HG02610 (cell line): Measurements from ENCODE around the gene SCARF2.
"Not testable (repeated sequence)": the region's sequence is repeated elsewhere in the genome, so short reads cannot be mapped to it uniquely, and the experiment has no call there.

ENCODE experiments used
- ATAC-seq: cut with Tn5 transposase; IDR thresholded peaks from one replicate; pipeline ENCODE4 v1.9.1; 2021; ENCODE audit warnings: mild to moderate bottlenecking, moderate library complexity; ENCODE audit not compliant: unreplicated experiment

Gene SCARF2

DNA sequence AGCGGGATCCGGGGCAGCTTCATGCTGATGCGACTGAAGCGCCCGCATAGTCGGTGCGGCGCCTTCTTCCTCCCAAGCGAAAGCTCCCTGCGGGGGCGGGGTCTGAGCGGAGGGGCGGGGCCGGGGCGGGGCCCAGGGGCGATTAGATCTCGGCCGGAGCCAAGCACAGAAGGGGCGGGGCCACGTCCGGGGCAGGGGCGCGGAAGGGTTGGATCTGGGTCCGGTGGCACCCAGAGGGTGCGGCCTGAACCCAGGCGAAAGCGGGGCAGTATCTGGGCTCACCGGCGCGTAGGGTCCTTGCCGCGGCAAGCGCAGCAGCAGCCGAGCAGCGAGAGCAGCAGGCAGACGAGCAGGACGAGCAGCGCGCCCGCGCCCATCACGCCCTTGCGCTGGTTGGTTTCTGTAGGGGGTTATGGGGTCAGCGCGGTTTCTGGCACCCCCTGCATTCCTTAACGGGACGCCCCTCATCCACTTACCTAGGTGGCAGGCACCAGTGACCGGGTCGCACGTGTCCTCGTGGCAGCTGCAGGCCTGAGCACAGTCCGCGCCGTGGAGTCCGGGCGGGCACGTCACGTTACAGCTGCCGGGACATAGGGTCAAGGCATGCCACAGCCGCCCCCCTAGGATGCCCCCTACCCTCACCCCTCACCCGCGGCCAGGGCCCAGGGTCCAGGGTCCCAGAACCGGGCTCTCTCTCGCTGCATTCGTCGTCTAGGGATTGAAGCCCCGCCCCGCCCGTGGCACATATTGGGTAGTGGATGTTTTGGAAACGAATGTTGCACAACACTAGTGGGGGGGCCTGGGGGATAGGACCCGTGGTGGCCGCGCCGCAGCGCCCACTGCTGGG, 8.1 kb downstream of the SCARF2 start:
- peak; percentile 56 for ATAC-seq

DNA sequence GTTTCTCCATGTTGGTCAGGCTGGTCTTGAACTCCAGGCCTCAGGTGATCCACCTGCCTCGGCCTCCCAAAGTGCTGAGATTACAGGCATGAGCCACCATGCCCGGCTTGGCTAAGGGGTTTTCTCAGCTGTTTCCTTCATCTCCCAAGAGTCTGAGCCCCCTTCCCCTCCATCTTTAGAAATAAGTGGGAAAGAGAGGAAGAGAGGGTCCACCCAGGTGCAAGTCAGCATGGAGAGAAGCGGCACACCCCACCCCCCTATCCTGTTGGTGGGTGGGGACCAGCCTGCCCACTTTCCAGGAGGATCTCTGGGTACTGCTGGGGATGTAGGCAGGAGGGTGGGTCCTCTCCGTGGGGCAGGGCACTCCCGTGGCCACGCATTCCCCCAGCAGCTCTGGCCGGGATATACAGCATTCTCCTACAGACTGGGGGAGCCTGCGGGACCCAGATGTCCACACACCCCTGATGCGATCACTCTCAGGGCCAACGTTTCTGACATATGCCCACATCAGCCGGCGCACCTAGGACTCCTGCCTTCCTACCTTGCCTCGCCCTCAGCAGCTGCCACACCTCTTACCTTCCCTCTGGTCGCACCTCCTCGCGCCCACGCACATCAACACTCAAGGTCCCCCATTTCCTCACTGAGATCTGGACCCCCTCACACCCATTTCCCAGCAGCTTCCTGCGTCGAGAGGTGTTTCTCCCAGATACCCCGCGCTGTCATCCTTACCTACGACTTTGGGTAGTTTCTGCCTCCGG, 8.9 kb downstream of the SCARF2 start:
- ATAC-seq: no peak

DNA sequence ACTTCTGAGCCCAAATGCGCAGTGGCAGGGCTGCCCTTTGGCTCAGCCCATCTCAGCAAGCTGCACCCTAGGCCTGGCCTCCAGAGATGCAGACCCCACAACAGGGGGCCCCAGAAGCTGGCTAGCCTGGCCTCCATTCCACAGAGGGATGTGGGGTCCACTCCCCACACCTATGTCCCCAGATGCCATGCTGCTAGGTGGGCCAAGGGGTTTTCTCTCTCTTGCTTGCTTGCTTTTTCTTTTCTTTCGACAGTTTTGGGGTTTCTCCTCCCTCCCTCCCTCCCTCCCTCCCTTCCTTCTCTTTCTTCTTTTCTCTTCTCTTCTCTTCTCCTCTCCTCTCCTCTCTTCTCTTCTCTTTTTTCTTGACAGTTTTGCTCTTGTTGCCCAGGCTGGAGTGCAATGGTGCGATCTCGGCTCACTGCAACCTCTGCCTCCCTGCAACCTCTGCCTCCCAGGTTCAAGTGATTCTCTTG, 9.6 kb downstream of the SCARF2 start:
- no peak for ATAC-seq

DNA sequence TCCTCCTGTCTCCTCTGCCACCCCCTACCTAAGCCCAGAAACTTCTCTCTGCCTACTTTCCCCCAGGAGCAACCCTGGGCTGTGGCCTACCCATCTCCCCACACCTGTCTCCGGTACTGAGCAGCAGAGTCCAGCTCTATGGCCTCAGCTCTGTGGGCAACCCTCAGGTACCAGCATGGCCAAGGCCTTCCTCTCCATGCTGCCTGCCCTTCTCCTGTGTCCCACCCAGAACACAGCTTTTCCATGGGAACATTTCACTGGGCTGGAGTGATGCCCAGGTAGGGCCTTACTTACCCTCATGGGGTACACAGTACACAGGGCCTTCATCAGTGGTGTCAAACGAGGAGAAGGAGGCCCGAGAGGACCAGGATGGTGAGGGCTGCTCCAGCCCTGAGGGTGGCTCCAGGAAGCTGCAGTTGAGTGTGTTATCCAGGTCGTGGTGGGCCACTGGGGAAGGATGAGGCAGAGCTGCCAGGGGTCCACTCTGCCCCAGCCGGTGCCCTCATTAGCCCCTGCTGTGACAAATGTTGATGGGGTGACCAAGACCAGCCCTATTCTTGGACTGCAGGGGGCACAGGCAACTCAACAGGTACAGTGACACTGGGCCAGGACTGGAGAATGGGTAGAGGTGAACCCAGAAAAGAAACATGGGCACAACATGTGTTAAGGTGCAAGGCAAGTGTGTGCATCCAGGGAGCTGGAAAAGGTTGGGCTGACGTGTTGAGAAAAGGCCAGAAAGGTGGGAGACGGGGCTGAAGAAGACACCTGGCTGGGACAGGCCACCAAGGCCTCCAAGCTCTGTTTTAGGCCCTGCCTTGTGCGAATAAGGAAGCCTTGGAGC, 10.3 kb downstream of the SCARF2 start:
- ATAC-seq: no peak

DNA sequence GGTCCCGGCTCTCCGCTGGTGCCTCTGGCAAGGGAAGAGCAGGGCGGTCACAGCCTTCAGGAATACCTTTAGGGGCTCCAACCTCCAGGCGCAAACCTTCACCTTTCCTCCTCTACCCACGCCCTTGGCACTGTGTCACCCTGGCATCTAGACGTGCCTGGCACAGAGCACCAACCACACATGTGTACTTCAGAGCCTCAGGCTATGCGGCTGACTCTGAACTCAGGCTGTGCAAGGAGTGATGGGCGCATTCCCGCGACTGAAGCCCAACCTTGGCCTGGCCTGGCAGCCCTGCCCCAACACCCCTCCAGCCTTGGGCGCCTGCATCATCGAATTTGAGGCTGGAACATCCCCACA, 11.4 kb downstream of the SCARF2 start:
- ATAC-seq: no peak

DNA sequence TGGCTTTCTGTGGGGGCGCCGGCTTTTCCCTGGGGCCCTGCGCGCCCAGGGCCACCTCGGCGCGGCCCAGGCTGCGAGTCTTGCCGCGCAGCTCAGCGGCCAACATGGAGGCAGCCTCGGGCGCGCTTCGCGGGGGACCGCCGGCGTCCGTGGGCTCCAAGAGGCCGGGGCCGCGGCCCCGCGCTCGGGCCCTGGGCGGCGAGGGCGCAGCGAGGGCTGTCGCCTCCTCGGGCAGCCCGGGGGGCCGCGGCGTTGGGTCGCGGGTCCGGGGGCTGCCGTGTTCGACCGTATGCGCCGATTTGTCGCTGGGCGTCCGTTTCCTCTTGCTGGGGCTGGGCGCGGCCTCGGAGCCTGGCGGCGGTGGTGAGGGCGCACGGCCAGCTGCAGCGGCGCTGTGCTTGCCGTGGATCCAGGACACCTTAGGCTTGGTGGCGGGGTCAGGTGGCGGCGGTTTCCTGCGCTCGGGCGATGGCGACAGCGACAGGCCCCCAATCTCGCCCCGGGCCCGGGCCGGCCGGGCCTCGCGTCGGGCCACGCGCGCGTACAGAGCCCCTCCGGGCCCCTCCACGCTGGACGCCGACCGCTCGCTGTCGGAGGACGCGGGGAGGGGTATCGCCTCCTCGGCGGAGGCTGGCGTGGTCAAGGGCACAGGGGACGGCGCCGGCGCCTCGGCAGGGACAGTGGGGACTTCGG, 11.9 kb downstream of the SCARF2 start:
- ATAC-seq: no peak

DNA sequence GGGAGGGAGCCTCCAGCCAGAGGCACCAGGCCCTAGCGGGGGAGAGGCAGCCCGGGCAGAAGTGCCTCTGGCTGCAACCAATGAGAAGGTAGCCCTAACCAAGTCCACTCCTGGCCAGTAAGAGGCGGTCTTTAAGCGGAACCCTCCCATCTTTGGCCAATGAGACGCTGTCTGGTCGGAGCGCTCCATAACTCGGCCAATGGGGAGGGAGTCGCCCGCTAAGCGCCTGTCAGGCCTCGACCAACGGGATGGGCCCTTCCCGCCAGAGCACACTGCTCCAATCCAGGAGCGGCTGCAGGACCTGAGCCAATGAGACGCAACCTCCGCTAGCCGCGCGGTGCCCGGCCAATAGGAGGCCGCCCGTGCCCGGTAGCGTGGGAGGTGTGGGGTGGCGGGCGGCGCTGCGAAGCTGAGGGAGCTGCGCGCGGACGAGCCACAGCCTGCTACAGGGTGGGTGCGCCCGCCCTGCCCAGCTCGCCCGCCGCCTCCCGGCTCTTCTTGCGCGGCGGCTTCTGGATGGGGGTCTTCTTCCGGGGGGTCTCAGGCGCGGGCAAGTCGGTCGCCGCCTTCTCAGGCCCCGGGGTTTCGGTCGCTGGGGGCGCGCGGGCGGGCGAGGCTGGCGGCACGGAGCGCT, 12.6 kb downstream of the SCARF2 start:
- no peak for ATAC-seq

DNA sequence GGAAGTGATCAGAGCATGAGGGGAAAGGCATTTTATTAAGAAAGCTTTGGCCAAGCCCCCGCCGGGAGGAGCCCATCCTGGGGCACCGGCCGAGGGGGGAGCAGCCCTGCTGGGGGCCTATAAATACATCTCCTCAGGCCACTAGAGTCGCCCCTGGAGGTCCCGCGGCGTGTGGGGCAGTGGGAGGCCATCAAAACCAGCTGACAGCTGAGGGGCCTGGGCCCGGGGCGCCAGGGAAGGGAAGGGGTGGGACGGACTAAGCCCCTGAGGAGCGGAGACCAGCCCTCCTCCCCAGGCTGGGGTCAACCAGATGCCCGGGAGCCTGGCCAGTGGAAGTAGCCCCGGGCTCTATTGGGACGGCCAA, 13.1 kb downstream of the SCARF2 start:
- ATAC-seq: no peak

DNA sequence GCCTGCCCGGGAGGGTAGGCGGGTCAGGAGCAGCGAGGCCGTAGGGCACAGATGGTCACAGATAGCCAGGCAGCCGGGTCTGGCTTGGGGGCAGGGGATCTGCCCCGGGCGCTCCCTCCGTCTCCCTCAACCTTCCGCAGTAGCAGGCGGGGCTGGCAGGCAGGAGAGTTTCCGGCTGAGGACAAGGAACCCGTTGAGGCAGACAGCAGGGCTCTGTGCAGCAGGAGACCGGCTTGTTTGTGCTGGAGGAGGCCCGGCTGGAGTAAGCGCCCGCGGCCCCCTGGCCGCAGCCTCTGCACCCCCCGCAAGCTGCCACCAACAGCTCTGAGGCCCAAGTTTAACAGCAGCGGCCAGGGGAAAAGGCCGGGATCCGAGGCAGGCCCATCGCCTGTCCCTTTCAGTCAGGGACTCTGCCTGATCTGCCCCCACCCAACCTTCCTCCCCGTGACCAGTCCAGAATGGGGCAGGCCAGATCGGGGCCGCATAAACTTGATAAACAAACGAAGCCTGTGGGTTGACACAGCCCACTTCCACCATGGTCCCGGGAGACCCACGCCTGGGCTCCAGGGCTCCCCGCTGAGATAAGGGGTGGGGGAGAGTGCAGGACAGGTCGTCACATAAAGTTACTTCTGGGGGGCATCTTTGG, 13.6 kb downstream of the SCARF2 start:
- ATAC-seq: no peak

DNA sequence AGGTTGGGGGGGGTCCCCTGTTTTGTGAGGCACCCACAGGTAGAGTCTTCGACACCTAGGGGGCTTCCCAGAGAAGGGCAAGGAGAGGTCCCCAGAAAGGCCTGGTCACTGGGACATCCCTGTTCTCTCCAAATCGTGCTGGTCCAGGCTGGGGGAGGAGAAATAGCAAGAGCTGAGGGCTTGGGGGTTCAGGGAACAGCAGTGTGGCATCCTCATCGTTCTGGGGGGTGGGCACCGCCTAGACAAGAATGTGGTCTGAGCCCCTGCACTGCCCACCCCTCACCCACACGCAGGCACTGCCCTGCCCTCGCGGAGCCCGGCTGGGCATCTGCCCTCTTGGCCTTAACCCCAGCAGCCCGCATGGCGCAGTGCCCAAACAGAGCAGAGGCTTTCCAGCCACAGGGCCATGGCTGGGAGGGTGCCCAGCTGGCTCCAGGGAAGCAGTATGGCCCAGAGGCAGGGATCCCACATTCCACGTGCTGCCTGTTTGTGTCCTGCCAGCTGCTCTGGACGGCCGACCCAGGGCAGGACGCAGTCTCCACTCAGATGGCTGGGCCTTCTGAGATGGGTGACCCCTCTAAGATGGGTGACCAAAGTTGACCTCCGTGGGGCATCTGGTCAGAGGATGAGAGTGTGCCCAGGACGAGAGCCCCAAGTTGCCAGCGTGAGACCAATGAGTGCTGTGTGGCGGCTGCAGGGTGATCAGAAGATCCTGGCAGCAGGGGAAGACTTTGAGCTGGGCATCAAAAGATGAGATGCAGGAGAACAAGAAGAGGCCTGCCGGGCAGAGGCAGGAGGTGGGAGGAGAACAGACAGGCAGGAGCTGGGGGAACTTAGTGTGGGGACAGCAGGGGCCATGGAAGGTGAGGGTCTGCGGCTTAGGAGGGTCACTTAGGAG, 14.4 kb downstream of the SCARF2 start:
- no peak for ATAC-seq

DNA sequence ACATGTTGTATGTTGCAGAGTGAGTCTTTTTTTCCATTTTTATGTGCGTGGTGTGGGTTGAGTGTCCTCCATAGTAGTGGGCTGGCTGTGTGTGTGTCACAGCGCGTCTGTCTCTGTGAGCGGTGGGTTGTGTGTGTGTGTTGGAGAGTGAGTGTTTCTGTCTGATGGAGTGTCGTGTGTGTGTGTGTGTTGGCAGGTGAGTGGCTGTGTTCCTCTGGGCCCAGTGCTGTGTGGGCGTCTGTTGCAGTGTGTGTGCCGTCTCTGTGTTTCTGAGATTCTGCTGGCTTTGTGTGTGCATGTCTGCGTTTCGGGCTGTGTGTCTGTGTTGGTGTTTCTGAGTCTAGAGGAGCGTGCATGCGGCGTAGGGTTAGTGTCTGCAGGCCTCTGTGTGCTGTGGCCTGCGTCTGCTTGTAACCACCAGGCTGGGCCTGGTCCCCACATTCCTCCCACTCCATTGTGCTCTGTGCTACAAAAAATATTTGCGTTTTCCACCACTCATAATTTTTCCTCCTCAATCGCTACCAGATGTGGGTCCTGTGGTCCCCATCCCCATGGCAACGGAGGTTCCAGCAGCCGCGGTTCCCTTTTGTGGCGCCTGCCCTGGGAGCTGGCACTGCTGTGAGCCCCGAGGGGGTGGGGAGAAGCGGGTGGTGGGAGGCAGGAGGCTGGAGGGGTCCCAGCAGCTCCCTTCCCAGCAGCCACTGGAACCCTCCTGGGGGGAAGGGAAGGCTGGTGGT, 15.2 kb downstream of the SCARF2 start:
- no peak for ATAC-seq

DNA sequence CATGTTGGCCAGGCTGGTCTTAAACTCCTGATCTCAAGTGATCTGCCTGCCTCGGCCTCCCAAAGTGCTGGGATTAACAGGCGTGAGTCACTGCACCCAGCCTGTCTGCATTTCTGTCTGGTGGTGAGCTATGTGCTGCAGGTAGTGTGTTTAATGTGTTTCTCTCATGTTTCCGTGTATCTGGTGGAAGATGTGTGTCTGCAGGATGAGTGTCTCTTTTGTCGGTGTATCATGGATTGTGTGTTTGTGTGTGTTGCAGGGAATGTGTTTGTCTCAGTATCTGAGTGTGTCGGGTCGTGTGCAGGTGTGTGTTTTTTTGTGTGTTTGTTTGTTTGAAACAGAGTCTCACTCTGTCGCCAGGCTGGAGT, 16.1 kb downstream of the SCARF2 start:
- ATAC-seq: no peak

DNA sequence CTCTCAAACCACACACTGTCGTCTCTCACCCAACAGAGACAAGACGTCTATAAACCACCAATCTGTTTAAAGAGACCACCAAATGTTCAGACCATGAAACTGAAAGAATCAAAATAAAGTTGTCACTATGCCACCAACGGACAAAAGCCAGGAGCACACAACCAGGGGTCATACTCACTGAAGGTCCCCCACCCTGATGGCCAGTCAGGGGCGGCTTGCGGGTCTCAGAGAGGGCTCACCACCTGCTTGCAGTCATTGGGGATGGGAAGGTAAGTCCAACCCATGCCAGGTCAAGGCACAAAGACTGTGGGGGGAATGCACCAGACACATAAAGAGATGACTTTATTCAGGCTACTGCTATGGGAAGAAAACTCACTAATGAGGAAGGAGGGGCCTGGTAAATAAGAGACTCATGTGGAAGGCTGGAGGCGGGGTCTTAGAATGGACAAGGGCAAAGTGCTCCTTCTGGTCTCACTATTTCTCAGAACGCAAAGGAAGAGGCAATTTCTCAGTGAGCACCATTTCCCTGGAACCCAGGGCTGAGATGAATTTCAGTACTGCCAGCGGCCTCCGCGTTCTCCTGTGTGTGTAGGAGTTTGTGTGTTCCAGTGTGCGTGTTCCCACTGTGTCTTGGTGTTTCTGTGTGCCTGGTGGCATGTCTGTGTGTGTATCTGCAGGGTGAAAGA, 17.3 kb downstream of the SCARF2 start:
- no peak for ATAC-seq

DNA sequence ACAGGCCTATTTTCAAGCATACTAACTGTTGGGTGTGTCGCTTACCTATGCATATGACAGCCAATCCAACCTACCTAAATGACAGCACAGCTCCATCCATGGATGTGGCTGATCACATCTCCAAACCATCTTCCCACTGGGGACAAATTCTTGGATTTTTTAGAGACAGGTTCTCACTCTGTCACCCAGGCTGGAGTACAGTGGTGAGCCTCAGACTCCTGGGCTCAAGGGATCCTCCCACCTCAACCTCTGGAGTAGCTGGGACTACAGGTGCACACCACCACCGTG, 18.0 kb downstream of the SCARF2 start:
- ATAC-seq: no peak

DNA sequence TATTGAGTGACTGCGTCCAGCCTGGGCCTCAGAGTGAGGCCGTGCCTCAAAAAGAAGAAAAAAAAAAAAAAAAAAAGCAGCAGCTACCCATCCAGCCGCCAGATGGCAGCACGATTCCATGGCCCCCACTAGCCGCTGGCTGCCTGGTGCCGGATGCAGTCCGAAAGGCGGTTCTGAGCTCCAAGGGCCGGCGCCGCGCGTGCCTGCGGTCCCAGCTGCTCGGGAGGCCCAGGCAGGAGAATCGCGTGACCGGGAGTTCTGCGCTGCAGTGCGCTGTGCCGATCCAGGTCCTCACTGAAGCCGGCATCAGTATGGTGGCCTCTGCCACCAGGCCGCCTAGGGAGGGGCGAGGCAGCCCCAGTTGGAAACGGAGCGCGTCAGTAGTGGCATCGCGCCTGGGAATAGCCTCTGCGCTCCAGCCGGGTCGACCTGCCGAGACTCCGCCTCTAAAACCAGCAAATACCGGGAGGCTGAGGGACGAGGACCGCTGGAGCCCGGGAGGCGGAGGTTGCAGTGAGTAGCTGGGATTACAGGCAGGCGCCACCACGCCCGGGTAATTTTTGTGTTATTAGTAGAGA, 19.3 kb downstream of the SCARF2 start:
- peak; percentile 45 for ATAC-seq

DNA sequence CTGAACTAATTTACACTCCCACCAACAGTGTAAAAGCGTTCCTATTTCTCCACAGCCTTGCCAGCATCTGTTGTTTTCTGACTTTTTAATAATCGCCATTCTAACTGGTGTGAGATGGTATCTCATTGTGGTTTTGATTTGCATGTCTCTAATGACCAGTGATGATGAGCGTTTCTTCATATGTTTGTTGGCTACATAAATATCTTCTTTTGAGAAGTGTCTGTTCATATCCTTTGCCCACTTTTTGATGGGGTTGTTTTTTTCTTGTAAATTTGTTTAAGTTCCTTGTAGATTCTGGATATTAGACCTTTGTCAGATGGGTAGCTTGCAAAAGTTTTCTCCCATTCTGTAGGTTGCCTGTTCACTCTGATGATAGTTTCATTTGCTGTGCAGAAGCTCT, 21.9 kb downstream of the SCARF2 start:
- not testable (repeated sequence) for ATAC-seq

DNA sequence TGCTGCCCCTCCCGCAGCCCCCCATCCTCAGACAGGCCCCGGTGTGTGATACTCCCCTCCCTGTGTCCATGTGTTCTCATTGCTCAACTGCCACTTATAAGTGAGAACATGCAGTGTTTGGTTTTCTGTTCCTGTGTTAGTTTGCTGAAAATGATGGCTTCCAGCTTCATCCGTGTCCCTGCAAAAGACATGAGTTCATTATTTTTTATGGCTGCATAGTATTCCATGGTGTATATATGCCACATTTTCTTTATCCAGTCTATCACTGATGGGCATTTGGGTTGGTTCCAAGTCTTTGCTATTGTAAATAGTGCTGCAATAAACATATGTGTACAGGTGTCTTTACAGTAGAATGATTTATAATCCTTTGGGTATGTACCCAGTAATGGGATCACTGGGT, 22.4 kb downstream of the SCARF2 start:
- not testable (repeated sequence) for ATAC-seq

DNA sequence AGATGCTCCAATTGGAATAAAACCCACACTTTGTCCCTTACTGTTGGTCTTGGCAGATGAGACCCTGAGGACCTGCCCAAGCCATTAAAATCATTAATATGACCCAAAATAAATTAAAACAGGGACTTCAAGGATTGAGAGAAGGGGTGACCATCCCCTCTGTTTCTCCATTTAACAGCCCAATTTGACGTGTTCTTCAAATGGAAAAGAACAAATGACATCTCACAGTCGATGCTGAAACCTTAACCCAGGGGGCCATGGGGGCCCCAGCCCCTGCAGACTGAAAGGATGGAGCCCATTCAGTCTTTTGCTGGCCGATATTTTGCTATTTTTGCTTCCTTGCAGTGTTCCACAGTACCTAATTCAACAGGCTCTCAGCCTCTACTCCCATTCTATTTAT, 23.2 kb downstream of the SCARF2 start:
- ATAC-seq: no peak
